ENCODE measurements around the gene UTP25.

DNA sequence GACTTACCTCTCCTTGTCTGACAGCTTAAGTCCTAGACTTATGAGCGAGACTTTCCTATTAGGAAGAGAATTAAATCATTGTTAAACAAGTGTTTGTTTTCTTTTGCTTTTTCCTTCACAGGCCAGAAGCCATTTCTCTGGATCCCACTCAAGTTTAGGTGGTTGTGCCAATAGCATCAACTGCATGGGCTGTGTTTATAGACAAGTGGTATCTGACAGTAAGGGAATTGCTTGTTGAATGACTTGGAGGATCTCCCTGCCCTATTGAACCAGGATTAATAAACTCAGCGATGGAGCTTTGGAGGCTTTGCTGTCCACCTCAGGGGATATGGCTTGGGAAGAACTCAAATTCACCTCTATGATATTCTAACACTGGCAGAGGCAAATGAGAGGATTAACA, 43.7 kb downstream of the UTP25 start:
- TF ChIP-seq, protein P1, sequence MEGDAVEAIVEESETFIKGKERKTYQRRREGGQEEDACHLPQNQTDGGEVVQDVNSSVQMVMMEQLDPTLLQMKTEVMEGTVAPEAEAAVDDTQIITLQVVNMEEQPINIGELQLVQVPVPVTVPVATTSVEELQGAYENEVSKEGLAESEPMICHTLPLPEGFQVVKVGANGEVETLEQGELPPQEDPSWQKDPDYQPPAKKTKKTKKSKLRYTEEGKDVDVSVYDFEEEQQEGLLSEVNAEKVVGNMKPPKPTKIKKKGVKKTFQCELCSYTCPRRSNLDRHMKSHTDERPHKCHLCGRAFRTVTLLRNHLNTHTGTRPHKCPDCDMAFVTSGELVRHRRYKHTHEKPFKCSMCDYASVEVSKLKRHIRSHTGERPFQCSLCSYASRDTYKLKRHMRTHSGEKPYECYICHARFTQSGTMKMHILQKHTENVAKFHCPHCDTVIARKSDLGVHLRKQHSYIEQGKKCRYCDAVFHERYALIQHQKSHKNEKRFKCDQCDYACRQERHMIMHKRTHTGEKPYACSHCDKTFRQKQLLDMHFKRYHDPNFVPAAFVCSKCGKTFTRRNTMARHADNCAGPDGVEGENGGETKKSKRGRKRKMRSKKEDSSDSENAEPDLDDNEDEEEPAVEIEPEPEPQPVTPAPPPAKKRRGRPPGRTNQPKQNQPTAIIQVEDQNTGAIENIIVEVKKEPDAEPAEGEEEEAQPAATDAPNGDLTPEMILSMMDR (conservative IDR thresholded peaks at IDR 0.05 in 1 of 2, IDR thresholded peaks at IDR 0.05 in 1 of 2; ENCODE audit: extremely low read depth in 1 of 2, insufficient read depth in 1 of 2, low read depth in 1 of 2, low read length in 2 of 2) = no peak
- TF ChIP-seq EZH2 (IDR thresholded peaks at IDR 0.05; ENCODE audit: borderline replicate concordance, low read length) = no peak

Measured in mammary epithelial cell (primary cell).